Activated B cell treated with CpG ODN at 0.5 μM for 24 hours (primary cell): ENCODE results near the gene MPZL1. TPM values are rescaled to one million over a fixed set of nuclear protein-coding genes. Genes with fewer than 3 reads are reported as not detected.

ENCODE experiments used
- ATAC-seq: fragments of 200-7000 bp; cut with Tn5 transposase; one replicate; pipeline ENCODE4 v1.10.0; 2021; ENCODE audit warnings: low read depth, mild to moderate bottlenecking, moderate library complexity
- CTCF ChIA-PET: fragments of 350-600 bp; sonication (Branson Sonifier 250); formaldehyde crosslinking; loops from one replicate; lab custom pipeline; 2021; ENCODE audit warnings: antibody characterized with exemption; lab: Charles Lee
- POLR2A ChIA-PET: fragments of 350-600 bp; sonication (Branson Sonifier 250); formaldehyde crosslinking; loops from one replicate; lab custom pipeline; 2021; ENCODE audit warnings: antibody characterized with exemption; lab: Charles Lee
- DNase-seq: peaks from one replicate; pipeline ENCODE4 v3.0.0; 2022
- H3K27ac Mint-ChIP-seq: one replicate; pipeline ENCODE4 v1.8.0; 2020; ENCODE audit warnings: mixed read lengths
- H3K27me3 Mint-ChIP-seq: one replicate; pipeline ENCODE4 v1.8.0; 2021; ENCODE audit warnings: mixed read lengths
- H3K36me3 Mint-ChIP-seq: one replicate; pipeline ENCODE4 v1.8.0; 2021; ENCODE audit warnings: low read depth, mixed read lengths
- H3K4me1 Mint-ChIP-seq: one replicate; pipeline ENCODE4 v1.8.0; 2021; ENCODE audit warnings: mixed read lengths
- H3K4me3 Mint-ChIP-seq: one replicate; pipeline ENCODE4 v1.8.0; 2020; ENCODE audit warnings: mild to moderate bottlenecking, mixed read lengths
- H3K9me3 Mint-ChIP-seq: one replicate; pipeline ENCODE4 v1.8.0; 2020; ENCODE audit warnings: mixed read lengths
- intact Hi-C: fragments of 100-400 bp; cut with micrococcal nuclease; formaldehyde crosslinking; loops from one replicate; pipeline ENCODE4 v1.15.1; 2024
- total RNA-seq: library from RNA; stranded (reverse); gene quantifications from 2 replicates; pipeline ENCODE4 v1.2.3, GENCODE V29; 2022
- TF ChIP-seq, protein P1 (sequence below): fragments of 200-600 bp; IDR thresholded peaks from one replicate; pipeline ENCODE4 v1.8.0; 2022; ENCODE audit warnings: antibody characterized with exemption, mild to moderate bottlenecking

The MPZL1 gene
- total RNA-seq, 1 donor from 2014 or later = 27.2 TPM

DNA sequence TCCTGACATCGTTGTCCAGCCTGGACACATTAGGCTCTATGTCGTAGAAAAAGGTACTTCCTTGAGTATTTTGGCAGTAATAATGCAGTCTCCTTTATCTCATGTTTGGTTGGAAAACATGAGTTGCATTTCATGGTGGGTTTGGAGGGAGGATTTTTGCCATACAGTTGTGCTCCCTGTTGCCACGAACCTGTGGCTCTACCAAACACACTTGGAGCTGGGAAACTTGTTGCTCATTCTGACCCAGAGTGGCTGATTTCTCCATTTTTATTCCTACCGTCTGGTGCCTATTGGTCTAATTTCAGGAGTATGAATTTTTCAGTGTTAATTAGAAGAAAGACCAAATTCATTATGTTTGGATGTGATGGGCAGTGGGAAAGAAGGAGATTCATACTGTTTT, 50.7 kb downstream of the MPZL1 start:
- TF ChIP-seq, protein P1, sequence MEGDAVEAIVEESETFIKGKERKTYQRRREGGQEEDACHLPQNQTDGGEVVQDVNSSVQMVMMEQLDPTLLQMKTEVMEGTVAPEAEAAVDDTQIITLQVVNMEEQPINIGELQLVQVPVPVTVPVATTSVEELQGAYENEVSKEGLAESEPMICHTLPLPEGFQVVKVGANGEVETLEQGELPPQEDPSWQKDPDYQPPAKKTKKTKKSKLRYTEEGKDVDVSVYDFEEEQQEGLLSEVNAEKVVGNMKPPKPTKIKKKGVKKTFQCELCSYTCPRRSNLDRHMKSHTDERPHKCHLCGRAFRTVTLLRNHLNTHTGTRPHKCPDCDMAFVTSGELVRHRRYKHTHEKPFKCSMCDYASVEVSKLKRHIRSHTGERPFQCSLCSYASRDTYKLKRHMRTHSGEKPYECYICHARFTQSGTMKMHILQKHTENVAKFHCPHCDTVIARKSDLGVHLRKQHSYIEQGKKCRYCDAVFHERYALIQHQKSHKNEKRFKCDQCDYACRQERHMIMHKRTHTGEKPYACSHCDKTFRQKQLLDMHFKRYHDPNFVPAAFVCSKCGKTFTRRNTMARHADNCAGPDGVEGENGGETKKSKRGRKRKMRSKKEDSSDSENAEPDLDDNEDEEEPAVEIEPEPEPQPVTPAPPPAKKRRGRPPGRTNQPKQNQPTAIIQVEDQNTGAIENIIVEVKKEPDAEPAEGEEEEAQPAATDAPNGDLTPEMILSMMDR = no peak
- Mint-ChIP-seq H3K36me3 (peaks cover 73% of the 10 kb centered on the region), H3K4me3 (no peak overlapping the region), H3K27me3 (no peaks in the 10 kb centered on the region), H3K27ac (no peak overlapping the region), H3K9me3 (no peaks in the 10 kb centered on the region), H3K4me1 (no peaks in the 10 kb centered on the region)
- POLR2A ChIA-PET = no interaction called here
- CTCF ChIA-PET = no interaction called here
- intact Hi-C loops = loop anchor here (2.0 kb wide), 1 partner anchor 16 kb away; no protein-coding TSS in a partner anchor
- no peak for DNase-seq
- ATAC-seq = no peak

DNA sequence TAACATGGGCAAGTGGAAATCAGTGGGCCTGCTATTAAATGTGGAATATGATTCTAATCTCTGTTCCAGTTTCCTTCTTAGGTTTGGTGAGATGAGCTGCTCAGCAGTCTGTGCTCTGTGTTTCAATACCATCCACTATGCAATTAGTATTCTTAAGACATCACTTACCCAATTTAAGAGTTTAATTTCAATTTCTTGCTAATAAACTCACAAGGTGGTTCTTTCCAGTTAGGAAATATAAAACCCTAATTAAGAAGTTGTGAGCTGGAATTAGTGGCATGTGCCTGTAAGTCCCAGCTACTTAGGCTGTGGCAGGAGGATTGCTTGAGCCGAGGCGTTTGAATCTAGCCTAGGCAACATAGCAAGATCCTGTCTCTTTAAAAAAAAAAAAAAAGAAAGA, 51.7 kb downstream of the MPZL1 start:
- intact Hi-C loops = loop anchor here (2.0 kb wide), 1 partner anchor 17 kb away; no protein-coding TSS in a partner anchor
- DNase-seq = no peak
- ChIA-PET POLR2A (interaction anchor here (0.6 kb wide), 1 partner anchor 840 kb away, joined by 3 read pairs; no protein-coding TSS in a partner anchor), CTCF (no interaction called here)
- Mint-ChIP-seq H3K27ac (no peak overlapping the region), H3K27me3 (no peaks in the 10 kb centered on the region), H3K4me1 (no peaks in the 10 kb centered on the region), H3K36me3 (peaks cover 65% of the 10 kb centered on the region), H3K4me3 (no peak overlapping the region), H3K9me3 (no peaks in the 10 kb centered on the region)
- ATAC-seq = no peak
- TF ChIP-seq, protein P1 = no peak

DNA sequence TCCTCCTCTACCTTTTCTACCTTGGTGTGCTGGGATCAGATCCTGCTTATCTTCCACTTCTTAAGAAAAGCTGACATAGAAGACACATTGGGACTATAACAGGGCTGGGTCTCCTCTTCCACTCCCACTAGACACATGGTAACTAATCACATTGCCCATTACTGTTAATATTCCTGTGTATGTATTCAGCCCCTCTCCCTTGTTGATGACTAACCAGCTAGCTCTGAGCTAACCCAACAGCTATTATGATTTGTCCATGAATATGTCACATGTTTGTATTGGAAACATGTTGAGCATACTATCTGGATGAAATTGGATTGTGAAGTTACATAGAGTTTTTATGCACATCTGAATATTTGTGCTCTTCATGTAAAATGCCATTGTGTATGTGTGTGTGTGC, 52.9 kb downstream of the MPZL1 start:
- ChIA-PET POLR2A (no interaction called here), CTCF (no interaction called here)
- H3K4me1 Mint-ChIP-seq = no peaks in the 10 kb centered on the region
- H3K27me3 Mint-ChIP-seq = no peaks in the 10 kb centered on the region
- intact Hi-C loops = no loop called here
- no peak overlapping the region for H3K4me3 Mint-ChIP-seq
- DNase-seq = no peak
- no peaks in the 10 kb centered on the region for H3K9me3 Mint-ChIP-seq
- peaks cover 56% of the 10 kb centered on the region for H3K36me3 Mint-ChIP-seq
- no peak for ATAC-seq
- TF ChIP-seq, protein P1 = no peak
- H3K27ac Mint-ChIP-seq = no peak overlapping the region

DNA sequence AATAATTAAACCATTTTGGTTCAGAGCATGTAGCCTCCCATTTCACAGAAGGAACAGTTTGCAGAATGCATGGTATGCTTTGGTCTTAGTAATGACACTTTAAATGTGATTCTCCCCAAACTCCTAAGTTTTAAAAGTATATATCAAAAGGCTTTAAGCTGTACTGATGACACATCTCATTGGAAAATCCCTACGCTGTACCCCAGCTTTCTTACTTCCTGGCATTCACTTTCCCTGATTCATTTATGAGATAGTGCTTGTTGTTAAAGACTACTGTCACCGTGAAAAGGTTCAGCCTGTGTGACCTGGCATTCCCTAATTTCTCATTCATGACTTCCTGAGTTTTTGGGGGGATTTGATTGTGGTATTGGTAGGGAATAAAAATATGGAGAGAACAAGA, 53.4 kb downstream of the MPZL1 start:
- H3K36me3 Mint-ChIP-seq = peaks cover 57% of the 10 kb centered on the region

DNA sequence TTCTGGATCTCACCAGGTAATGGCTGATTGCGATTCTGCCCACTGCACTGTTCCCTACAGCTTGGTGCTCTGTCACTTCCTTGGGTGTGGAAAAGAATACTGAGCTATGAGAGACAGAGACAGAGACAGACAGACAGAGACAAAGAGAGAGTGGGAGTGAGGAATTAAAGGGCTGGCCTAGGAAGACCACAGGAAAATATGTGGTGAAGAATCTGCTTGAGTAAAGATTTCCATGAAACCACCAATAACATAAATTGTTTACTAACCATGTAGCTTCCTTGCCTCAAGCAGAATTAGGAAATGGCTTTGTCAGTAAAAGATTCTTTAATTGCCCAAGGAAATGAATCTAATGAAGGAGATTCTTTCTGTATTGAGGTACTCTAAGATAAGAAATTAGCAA, 54.4 kb downstream of the MPZL1 start:
- no peak overlapping the region for H3K4me3 Mint-ChIP-seq
- no peaks in the 10 kb centered on the region for H3K4me1 Mint-ChIP-seq
- ATAC-seq = no peak
- peaks cover 4% of the 10 kb centered on the region for H3K9me3 Mint-ChIP-seq
- ChIA-PET CTCF (interaction anchor here (0.6 kb wide), 1 partner anchor 20 kb away, joined by 4 read pairs; no protein-coding TSS in a partner anchor), POLR2A (no interaction called here)
- peaks cover 54% of the 10 kb centered on the region for H3K36me3 Mint-ChIP-seq
- TF ChIP-seq, protein P1 = no peak
- H3K27ac Mint-ChIP-seq = no peak overlapping the region
- DNase-seq = no peak
- intact Hi-C loops = no loop called here
- H3K27me3 Mint-ChIP-seq = no peaks in the 10 kb centered on the region

More for the DNA sequence above, 53.4 kb downstream of the MPZL1 start:
- DNase-seq (no peak), ATAC-seq (no peak)
- TF ChIP-seq, protein P1 = no peak
- ChIA-PET CTCF (no interaction called here), POLR2A (no interaction called here)
- Mint-ChIP-seq H3K9me3 (no peaks in the 10 kb centered on the region), H3K4me3 (no peak overlapping the region), H3K27ac (no peak overlapping the region), H3K4me1 (no peaks in the 10 kb centered on the region), H3K27me3 (no peaks in the 10 kb centered on the region)
- intact Hi-C loops = no loop called here
